OCI-LY1 (cell line): ENCODE measurements around the gene SELENOH.

ENCODE experiments used
- H2AFZ ChIP-seq: fragments of 200-600 bp; sonication (generic), shearing (Covaris generic); 2 replicates; pipeline ENCODE4 v1.6.0; 2014; ENCODE audit warnings: antibody characterized with exemption, mild to moderate bottlenecking, low read length
- H3F3A ChIP-seq: fragments of 200-600 bp; sonication (generic), shearing (Covaris generic); 2 replicates; pipeline ENCODE4 v1.6.0; 2014; ENCODE audit warnings: mild to moderate bottlenecking, antibody characterized with exemption, low read length, moderate library complexity; ENCODE audit not compliant: insufficient read depth
- H3K27ac ChIP-seq: fragments of 200-600 bp; sonication (generic); 2 replicates; pipeline ENCODE4 v1.5.1; 2014; ENCODE audit warnings: low read length, mixed run types, mild to moderate bottlenecking, low read depth; ENCODE audit not compliant: poor library complexity, severe bottlenecking
- H3K27me3 ChIP-seq: fragments of 200-600 bp; sonication (generic); 2 replicates; pipeline ENCODE4 v1.6.0; 2014; ENCODE audit warnings: antibody characterized with exemption, mild to moderate bottlenecking, low read length, moderate library complexity; ENCODE audit not compliant: insufficient read depth
- H3K36me3 ChIP-seq: fragments of 200-600 bp; sonication (generic); 2 replicates; pipeline ENCODE4 v1.6.1; 2014; ENCODE audit warnings: mild to moderate bottlenecking, antibody characterized with exemption, low read length, moderate library complexity, mixed read lengths; ENCODE audit not compliant: insufficient read depth
- H3K4me1 ChIP-seq: fragments of 200-600 bp; sonication (generic); 2 replicates; pipeline ENCODE4 v1.5.1; 2014; ENCODE audit warnings: mild to moderate bottlenecking, low read length, moderate library complexity; ENCODE audit not compliant: insufficient read depth, severe bottlenecking
- H3K4me2 ChIP-seq: fragments of 200-600 bp; sonication (generic), shearing (Covaris generic); 2 replicates; pipeline ENCODE4 v1.6.1; 2014; ENCODE audit warnings: low read length
- H3K4me3 ChIP-seq: fragments of 200-600 bp; sonication (generic); 2 replicates; pipeline ENCODE4 v1.5.1; 2014; ENCODE audit warnings: low read length, low read depth, mild to moderate bottlenecking, mixed read lengths; ENCODE audit not compliant: poor library complexity, severe bottlenecking
- H3K79me2 ChIP-seq: fragments of 200-600 bp; shearing (Covaris generic); 2 replicates; pipeline ENCODE4 v1.6.1; 2016; ENCODE audit warnings: mixed run types, low read length, mixed read lengths; ENCODE audit not compliant: insufficient read depth
- H3K9ac ChIP-seq: fragments of 200-600 bp; sonication (generic), shearing (Covaris generic); 2 replicates; pipeline ENCODE4 v1.6.1; 2014; ENCODE audit warnings: mild to moderate bottlenecking, low read length, mixed read lengths
- H3K9me2 ChIP-seq: fragments of 200-600 bp; sonication (generic), shearing (Covaris generic); 2 replicates; pipeline ENCODE4 v1.6.1; 2014; ENCODE audit warnings: low read depth, mild to moderate bottlenecking, low read length, mixed read lengths
- H3K9me3 ChIP-seq: fragments of 200-600 bp; shearing (Covaris generic); 2 replicates; pipeline ENCODE4 v1.6.1; 2014; ENCODE audit warnings: low read length, mixed read lengths
- H4K20me1 ChIP-seq: fragments of 200-600 bp; sonication (generic), shearing (Covaris generic); 2 replicates; pipeline ENCODE4 v1.6.0; 2016; ENCODE audit warnings: mild to moderate bottlenecking, low read length; ENCODE audit not compliant: insufficient read depth
- EZH2 ChIP-seq: fragments of 200-600 bp; sonication (generic), shearing (Covaris generic); IDR thresholded peaks from 2 replicates; pipeline ENCODE4 v1.8.0; 2017; ENCODE audit warnings: borderline replicate concordance, mixed run types, mild to moderate bottlenecking, antibody characterized with exemption, low read length, moderate library complexity, mixed read lengths
- TF ChIP-seq, protein P1 (sequence below): fragments of 200-600 bp; sonication (generic), shearing (Covaris generic); IDR thresholded peaks from 2 replicates; pipeline ENCODE4 v1.5.1; 2017; ENCODE audit warnings: mild to moderate bottlenecking, antibody characterized with exemption, low read length, moderate library complexity, mixed read lengths

SELENOH gene

DNA sequence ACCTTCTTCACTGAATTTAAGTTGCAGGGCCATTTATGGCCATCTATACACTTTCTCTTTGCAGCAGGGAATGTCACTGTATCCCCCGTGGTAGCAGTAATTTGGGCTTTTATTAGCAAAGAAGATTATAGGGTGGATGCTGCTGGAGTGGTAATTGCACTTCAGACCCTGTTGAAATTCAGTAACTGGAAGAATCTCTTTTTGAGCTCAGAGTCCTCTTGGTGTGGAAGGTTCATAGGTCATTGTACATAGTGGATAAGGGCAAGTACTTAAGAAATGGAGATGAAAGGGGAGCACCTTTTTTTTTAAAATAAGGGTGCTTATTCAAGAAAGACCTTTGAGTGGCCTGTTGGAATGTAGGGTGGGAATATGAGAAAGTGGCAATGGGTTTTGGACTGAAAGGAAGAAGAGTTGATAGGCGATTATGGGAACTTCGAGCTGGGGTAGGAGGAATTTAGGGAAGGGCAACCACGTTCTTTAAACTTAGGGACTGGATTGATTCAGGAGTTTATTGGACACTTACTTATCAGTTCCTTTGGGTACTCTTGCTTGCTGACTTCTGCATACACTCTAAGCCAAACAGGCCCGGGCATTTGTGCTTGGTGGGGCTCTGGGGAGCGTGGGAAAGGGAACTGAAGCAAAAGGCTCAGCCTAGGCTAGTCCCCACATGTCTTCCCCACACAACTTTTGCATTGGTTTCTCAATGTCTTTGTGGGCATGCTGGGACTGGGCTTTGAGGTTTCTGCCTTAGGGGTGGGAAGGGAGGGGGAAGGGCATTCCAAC, 46.8 kb downstream of the SELENOH start:
- H3K79me2 ChIP-seq: no peaks in the 10 kb centered on the region

DNA sequence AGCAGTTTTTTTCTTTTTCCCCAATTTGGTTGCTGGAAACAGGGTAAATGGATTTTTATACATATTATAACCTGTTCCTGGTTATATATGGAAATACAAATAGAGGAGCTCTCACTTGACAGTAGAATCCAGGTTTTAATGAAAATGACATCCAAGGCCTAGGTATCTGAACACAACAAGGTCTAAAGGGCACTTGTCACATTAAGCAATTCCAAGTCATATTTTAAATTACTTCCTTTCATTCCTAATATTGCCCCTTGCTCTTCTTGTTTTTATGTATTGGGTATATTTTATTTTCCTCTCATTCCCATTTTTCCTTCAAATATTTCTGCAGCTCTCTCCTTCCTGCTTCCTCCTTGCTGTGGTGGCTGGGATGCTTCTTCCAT, 47.4 kb downstream of the SELENOH start:
- H3F3A ChIP-seq: no peaks in the 10 kb centered on the region
- H3K9ac ChIP-seq: no peak overlapping the region
- no peak overlapping the region for H3K4me2 ChIP-seq
- no peaks in the 10 kb centered on the region for H3K9me3 ChIP-seq
- H3K27ac ChIP-seq: no peak overlapping the region
- TF ChIP-seq, protein P1, sequence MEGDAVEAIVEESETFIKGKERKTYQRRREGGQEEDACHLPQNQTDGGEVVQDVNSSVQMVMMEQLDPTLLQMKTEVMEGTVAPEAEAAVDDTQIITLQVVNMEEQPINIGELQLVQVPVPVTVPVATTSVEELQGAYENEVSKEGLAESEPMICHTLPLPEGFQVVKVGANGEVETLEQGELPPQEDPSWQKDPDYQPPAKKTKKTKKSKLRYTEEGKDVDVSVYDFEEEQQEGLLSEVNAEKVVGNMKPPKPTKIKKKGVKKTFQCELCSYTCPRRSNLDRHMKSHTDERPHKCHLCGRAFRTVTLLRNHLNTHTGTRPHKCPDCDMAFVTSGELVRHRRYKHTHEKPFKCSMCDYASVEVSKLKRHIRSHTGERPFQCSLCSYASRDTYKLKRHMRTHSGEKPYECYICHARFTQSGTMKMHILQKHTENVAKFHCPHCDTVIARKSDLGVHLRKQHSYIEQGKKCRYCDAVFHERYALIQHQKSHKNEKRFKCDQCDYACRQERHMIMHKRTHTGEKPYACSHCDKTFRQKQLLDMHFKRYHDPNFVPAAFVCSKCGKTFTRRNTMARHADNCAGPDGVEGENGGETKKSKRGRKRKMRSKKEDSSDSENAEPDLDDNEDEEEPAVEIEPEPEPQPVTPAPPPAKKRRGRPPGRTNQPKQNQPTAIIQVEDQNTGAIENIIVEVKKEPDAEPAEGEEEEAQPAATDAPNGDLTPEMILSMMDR: no peak
- TF ChIP-seq EZH2: no peak
- no peak overlapping the region for H3K4me3 ChIP-seq
- H3K9me2 ChIP-seq: no peaks in the 10 kb centered on the region
- H3K27me3 ChIP-seq: no peaks in the 10 kb centered on the region
- H4K20me1 ChIP-seq: no peaks in the 10 kb centered on the region
- H2AFZ ChIP-seq: no peak overlapping the region
- H3K79me2 ChIP-seq: no peaks in the 10 kb centered on the region
- no peaks in the 10 kb centered on the region for H3K36me3 ChIP-seq
- no peaks in the 10 kb centered on the region for H3K4me1 ChIP-seq

More for the DNA sequence above, 46.8 kb downstream of the SELENOH start:
- Histone ChIP-seq H3K4me1 (no peaks in the 10 kb centered on the region), H3K9me2 (no peaks in the 10 kb centered on the region), H3K4me2 (no peak overlapping the region), H2AFZ (no peak overlapping the region), H3K27ac (no peak overlapping the region), H3K36me3 (no peaks in the 10 kb centered on the region), H4K20me1 (no peaks in the 10 kb centered on the region), H3K27me3 (no peaks in the 10 kb centered on the region), H3K4me3 (no peak overlapping the region), H3K9ac (no peak overlapping the region), H3F3A (no peaks in the 10 kb centered on the region), H3K9me3 (no peaks in the 10 kb centered on the region)
- no peak for TF ChIP-seq EZH2
- TF ChIP-seq, protein P1: no peak

DNA sequence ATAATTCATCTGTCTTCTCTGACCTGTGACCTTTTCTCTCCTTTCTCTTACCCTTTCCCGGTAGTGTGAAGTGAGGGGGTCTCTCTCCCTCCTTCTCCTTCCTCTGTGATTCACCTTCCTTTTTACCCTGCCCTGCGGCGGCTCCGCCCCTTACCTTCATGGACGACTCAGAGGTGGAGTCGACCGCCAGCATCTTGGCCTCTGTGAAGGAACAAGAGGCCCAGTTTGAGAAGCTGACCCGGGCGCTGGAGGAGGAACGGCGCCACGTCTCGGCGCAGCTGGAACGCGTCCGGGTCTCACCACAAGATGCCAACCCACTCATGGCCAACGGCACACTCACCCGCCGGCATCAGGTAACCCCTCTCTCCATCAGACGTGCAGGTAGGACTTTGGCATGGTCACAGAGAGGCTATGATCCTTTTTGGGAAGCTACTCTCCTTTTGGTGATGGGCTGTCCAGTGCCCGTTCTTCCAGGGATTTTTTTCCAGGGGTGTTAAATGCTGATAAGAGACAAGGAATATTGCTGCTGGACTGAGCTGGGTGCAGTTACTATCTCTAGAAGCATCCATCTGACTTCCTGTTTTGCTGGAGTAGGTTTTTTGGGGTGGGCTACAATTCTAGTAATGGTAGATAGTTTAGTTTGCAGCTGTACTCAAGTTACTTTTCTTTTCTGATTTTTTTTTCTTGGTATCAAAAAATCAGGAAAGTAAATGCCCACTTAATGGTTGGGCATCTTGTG, 50.2 kb downstream of the SELENOH start:
- Histone ChIP-seq H3K4me1 (no peaks in the 10 kb centered on the region), H3F3A (no peaks in the 10 kb centered on the region), H2AFZ (no peak overlapping the region), H4K20me1 (no peaks in the 10 kb centered on the region), H3K27ac (no peak overlapping the region), H3K27me3 (no peaks in the 10 kb centered on the region), H3K9me3 (no peaks in the 10 kb centered on the region), H3K9me2 (no peaks in the 10 kb centered on the region), H3K9ac (no peak overlapping the region), H3K36me3 (peaks cover 1% of the 10 kb centered on the region), H3K4me3 (no peak overlapping the region), H3K4me2 (no peak overlapping the region), H3K79me2 (no peaks in the 10 kb centered on the region)
- TF ChIP-seq EZH2: no peak
- TF ChIP-seq, protein P1: no peak
